GM19240 (cell line): ENCODE data around the gene LATS2.

Experiments used
- DNase-seq: peaks from one replicate; pipeline ENCODE4 v3.0.0; 2011; ENCODE audit warnings: low spot score; ENCODE audit not compliant: insufficient read length

The LATS2 gene

DNA sequence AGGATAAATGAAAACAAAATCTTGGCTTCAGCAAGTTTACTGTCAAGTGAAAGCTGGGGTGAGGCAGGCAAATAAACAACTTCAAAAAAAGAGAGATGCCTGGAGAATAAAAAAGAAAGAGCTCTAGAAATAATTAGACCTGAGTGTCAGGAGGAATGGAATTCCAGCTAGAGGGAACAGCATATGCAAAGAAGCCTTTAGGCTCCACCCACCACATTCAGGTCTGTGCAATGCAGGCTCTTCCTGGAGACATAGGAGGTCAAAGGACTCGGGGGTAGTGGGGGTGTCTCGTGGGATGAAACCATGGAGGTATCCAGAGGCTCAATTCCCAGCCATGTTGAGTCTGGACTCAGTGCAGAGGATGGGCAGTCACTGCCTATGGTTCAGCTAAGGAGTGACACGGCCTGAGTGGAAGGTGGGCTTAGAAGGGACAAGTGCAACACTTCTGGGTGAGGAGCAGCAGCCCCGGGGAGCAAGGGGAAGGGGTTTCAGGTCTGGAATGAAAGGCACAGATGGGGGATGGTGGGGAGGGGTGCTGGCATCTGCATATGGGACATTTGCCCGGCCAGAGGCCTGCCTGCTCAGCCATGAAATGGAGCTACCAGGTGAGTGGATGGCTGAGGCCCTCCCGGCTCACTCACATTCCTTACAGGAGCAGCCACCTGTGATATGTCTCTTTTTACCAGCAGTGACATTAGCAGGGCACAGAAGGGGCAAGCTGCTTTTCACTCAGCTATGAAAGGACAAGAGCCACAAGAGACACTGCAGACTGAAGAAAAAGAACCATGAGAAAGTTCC is 12.3 kb downstream of the LATS2 start:
- DNase-seq = no peak

GRCh38 chr13:21047591-21048282 is 13.6 kb downstream of the LATS2 start:
- DNase-seq = no peak

DNA sequence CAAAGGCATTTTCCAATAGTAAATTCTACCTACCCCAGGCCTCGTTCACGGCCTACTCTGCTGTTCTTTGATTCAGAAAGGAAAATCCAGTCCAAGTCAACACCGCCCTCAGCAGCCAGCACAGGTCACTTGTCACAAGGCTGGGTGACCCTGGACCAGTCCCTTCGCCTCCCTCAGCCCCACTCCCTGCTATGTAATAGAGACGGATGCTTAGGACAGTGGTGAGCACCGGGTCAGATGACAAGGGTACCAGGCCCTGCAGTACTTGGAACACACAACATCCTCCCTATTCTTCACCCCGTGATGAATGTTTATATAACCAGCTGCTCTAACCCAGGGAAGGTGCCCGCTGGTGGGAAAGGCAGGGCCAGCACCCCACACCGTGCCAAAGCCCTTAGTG is 14.3 kb downstream of the LATS2 start:
- DNase-seq = no peak

DNA sequence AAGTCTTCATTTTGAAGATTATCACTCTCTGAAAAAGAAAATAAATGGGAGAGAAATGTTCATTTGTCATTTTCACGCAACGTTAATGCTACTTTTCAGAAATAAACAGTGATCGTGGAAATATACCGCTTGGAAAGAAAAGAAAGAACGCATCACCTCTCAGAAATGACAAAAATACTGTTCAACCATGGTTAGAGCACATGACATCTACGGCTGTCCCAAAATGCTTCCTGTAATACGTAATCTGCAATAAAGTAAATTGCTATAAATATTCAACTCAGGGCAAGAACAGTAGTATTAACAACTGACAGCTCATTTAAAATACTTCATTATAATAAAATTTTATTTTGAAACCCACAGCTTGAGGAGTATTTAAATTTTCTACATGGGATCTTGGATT is 15.2 kb downstream of the LATS2 start:
- DNase-seq = no peak

- no peak for DNase-seq
Observed at GRCh38 chr13:21045100-21045499, 16.3 kb downstream of the LATS2 start.

- DNase-seq = no peak
Observed at GRCh38 chr13:21043898-21044297, 17.5 kb downstream of the LATS2 start.

DNA sequence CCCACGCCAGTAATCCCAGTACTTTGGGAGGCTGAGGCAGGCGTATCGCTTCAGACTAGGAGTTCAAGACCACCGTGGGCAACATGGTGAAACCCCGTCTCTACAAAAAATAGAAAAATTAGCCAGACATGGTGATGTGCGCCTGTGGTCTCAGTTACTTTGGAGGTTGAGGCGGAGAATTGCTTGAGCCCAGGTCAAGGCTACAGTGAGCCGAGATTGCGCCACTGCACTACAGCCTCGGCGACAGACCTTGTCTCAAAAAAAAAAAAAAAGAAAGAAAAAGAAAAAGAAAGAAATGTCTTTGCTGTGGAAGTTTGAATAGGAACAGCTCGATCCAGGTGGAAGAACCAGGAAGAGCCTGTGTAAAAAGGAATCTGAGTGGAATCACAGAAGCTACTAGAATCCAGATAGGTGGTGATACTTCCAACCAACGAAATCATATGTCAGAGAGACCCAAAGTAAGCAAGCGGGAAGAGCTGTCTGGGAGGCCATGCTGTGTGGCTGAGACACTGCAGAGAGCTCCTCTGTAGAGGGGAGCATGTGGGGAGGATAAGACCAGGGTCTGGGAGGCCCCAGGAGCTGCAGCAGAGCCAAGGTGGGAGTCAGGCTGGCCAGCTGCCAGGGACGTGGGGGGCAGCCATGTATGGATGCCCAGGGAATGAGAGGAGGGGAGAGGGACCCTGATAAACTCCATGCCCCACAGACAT is 21.1 kb downstream of the LATS2 start:
- no peak for DNase-seq

- DNase-seq = no peak
Observed at GRCh38 chr13:21039097-21039800, 22.1 kb downstream of the LATS2 start.

GRCh38 chr13:21037656-21038055 is 23.7 kb downstream of the LATS2 start:
- DNase-seq = no peak

- DNase-seq = no peak
Observed at GRCh38 chr13:21035498-21035897, 25.9 kb downstream of the LATS2 start.

GRCh38 chr13:21034603-21035191 is 26.7 kb downstream of the LATS2 start:
- no peak for DNase-seq

- DNase-seq = no peak
Observed at GRCh38 chr13:21033856-21034602, 27.4 kb downstream of the LATS2 start.

DNA sequence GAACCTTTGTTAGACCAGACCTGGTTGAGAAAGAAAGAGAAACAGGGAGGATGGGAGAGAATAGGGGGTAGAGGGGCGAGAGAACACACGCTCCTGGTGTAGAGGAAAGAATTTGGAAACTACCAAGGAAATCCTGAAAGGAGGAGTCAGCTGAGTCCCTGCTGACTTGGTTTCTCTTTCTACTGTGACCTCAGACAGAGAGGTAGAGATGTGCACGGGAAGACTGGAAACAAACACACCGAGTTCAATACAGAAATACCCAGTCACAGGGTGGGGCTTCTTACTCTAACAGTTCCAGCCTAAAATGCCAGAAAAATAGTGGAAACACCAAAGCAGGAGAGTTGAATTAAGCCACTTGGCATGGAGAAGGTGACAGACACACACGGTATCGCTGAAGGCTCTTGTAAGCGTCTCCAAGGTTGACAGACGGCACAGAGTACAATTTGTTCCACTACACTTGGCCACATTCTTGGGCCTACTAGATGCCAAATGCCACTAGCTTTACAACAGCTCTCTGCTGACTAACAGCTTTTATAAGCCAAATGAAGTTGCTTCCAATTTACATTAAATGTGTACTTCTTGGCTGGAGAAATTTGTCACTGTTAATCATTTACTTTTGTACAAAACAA is 28.1 kb downstream of the LATS2 start:
- no peak for DNase-seq

- no peak for DNase-seq
Observed at GRCh38 chr13:21032656-21033055, 28.7 kb downstream of the LATS2 start.

DNA sequence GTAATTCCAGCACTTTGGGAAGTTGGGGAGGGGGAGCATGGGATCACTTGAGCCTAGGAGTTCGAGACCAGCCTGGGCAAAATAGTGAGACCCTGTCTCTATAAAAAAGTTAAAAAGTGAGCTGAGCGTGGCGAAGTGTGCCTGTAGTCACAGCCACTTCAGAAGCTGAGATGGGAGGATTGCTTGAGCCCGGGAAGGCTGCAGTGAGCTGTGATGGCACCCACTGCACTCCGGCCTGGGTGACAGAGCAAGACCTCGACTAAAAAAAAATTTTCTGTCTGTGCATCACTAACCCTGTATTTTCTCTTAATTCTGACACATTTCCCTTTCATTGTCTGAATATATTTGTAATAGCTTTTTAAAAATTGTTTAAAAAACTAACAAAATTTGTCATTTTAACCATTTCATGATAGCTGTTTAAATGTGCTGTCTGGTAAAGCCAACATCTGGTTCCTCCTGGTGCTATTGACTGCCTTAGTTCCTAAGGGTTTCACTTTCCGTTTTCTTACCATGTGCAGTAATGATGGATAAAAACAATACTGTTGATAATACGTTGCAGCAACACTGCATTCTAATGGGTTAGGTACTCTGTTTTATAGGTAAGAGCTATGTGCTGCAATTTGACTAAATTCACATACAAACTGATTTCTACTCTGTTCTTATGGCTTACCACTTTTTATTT is 29.7 kb downstream of the LATS2 start:
- DNase-seq = no peak

- no peak for DNase-seq
Observed at GRCh38 chr13:21025539-21025938, 35.8 kb downstream of the LATS2 start.

DNA sequence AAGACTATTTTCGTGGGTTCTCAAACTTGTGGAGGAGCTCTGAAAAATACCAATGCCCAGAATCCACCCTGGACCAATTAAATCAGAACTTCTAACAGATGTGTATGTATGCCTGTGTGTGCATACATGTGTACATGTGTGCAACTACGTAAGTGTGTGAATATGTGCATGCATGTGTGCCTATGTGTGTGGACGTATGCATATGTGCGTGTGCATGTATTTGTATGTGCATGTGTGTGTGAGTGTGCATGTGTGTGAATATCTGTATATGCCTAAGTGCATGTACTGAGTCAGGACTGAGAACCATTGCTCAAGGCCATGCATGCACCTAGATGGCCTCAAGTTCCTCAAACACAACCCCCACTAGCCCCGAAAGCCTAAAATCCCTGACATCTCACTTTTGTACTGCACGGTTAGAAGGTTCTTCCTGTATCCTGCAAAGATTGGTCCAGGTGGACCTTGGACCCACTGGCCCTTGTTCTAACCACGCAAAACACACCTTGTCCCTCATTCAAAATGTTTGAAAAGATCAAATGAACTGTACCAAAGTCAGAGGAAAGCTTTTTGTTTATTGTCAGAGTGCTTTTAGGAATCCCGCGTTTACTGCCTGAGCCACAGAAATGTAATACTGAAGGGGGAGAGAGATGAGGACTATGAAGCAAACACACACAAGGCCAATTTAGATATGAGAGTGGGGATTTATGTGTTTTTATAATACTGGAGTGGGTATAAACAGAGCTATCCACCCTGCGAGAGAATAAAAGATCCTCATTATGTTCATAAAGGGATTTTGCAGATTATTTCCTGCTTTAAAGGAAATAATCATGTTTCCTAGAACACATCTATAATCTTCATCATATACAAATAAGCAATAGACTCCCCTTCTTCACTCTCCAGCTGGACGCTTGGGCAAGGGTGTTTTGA is 39.1 kb downstream of the LATS2 start:
- DNase-seq = no peak

- DNase-seq = no peak
Observed at GRCh38 chr13:21020581-21020980, 40.8 kb downstream of the LATS2 start.
